Measurements from ENCODE around the gene RIC1.
"Not testable (repeated sequence)": the region's sequence is repeated elsewhere in the genome, so short reads cannot be mapped to it uniquely, and the experiment has no call there.

RIC1 gene

DNA sequence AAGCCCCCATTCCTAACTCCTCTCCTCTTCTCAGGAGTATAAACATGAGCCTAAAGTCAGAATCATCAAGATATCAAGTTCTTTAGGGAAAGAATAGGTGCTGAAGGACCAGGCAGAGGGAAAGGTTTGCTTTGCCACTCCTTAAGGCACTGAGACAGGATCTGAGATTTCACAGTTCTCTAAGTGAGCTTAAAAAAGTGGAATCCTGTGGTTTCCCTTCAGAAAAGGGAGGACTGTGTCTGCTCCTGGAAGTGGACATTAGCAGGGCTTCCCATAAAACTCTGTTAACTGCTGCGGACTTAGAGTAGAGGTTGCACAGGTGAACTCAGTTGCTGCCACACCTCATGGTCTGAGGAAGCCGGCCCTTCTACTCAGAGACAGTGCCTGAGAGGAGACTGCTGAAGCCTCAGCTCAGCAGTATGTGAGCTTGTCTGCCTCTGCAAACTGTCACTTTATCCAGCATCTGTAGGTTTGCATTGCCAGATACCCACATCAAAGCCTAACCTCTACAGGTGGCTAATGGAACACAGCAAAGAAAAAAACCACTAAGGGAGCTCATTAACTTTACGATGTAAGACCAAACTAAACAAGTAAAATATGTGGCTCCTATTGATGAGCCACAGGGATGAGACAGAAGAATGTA is 42.9 kb downstream of the RIC1 start:
- TF ChIP-seq, protein P1, sequence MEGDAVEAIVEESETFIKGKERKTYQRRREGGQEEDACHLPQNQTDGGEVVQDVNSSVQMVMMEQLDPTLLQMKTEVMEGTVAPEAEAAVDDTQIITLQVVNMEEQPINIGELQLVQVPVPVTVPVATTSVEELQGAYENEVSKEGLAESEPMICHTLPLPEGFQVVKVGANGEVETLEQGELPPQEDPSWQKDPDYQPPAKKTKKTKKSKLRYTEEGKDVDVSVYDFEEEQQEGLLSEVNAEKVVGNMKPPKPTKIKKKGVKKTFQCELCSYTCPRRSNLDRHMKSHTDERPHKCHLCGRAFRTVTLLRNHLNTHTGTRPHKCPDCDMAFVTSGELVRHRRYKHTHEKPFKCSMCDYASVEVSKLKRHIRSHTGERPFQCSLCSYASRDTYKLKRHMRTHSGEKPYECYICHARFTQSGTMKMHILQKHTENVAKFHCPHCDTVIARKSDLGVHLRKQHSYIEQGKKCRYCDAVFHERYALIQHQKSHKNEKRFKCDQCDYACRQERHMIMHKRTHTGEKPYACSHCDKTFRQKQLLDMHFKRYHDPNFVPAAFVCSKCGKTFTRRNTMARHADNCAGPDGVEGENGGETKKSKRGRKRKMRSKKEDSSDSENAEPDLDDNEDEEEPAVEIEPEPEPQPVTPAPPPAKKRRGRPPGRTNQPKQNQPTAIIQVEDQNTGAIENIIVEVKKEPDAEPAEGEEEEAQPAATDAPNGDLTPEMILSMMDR (conservative IDR thresholded peaks at IDR 0.05): no peak
- no peak for TF ChIP-seq ZFX (IDR thresholded peaks at IDR 0.05)
- no peak overlapping the region for H3K27ac ChIP-seq

DNA sequence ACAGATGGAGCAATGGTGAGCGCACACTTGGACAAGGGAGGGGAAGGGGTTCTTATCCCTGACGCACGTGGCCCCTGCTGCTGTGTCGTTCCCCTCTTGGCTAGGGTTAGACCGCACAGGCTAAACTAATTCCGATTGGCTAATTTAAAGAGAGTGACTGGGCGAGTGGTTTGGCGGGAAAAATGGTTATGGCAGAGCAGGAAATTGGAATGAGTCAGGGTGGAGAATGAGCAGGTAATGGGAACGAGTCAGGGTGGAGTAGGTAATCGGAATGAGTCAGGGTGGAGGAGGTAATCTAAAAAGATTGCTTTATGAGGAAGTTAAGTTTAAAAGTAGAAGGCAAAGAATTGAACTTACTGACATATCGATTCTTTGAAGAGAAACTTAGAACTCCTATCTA is 46.1 kb downstream of the RIC1 start:
- not testable (repeated sequence) for H3K27ac ChIP-seq

DNA sequence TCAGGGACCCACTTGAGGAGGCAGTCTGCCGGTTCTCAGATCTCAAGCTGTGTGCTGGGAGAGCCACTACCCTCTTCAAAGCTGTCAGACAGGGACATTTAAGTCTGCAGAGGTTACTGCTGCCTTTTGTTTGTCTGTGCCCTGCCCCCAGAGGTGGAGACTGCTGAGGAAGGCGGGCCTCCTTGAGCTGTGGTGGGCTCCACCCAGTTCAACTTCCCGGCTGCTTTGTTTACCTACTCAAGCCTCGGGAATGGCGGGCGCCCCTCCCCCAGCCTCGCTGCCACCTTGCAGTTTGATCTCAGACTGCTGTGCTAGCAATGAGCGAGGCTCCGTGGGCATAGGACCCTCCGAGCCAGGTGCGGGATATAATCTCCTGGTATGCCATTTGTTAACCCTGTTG is 54.7 kb downstream of the RIC1 start:
- not testable (repeated sequence) for H3K27ac ChIP-seq

DNA sequence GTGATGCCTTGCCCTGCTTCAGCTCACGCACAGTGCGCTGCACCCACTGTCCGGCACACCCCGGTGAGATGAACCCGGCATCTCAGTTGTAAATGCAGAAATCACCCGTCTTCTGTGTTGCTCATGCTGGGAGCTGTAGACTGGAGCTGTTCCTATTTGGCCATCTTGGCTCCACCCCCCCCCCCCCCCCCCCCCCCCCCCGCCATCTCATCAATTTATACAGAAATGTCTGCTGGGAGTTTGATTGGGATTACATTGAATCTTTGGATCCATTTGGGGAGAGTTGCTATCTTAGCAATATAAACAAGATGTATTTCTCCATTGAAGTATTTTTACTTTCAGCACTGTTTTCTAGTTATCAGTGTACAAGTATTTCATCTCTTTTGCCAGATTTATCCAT is 55.2 kb downstream of the RIC1 start:
- TF ChIP-seq, protein P1 (conservative IDR thresholded peaks at IDR 0.05): no peak
- TF ChIP-seq ZFX (IDR thresholded peaks at IDR 0.05): no peak
- H3K27ac ChIP-seq: no peak overlapping the region

DNA sequence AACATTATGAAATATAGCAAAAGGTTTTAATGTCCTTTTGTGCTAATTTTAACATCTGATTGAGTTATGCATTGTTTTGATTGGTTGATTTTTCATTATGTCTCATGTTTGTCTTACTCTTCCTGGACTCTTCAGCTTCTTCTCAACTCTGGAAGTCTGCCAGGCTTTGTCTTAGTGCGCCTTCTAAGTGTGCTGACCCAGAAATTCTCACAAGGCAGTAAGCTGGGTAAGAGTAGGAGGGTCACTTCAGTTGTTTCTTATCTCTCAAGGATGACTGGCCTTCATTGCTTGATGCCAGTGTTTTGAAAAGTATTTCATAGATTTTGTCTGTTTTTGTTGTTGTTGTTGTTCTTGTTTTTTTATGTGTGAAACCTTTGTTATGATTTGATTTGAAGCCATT is 59.2 kb downstream of the RIC1 start:
- no peak overlapping the region for H3K27ac ChIP-seq
- TF ChIP-seq, protein P1 (conservative IDR thresholded peaks at IDR 0.05): no peak
- TF ChIP-seq ZFX (IDR thresholded peaks at IDR 0.05): no peak

DNA sequence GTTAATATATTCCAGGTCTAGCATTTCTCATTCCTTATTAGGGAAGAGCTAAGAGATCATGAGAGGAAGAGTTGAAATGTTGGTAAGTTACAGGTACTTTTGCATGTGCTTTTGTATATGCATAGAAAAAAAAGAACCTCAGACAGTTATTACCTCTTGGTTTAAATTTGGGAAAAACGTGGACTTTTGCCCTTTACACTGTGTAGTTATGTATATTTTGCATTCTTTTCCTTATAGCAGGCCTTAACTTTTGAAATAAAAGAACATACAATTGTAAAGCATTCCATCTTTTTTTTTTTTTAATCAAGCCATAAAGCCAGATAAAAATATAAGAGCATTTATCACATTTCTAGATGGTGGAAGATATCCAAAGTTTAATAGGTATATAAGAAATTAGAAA is 61.4 kb downstream of the RIC1 start:
- TF ChIP-seq ZFX (IDR thresholded peaks at IDR 0.05): no peak
- TF ChIP-seq, protein P1 (conservative IDR thresholded peaks at IDR 0.05): no peak
- H3K27ac ChIP-seq: no peak overlapping the region

DNA sequence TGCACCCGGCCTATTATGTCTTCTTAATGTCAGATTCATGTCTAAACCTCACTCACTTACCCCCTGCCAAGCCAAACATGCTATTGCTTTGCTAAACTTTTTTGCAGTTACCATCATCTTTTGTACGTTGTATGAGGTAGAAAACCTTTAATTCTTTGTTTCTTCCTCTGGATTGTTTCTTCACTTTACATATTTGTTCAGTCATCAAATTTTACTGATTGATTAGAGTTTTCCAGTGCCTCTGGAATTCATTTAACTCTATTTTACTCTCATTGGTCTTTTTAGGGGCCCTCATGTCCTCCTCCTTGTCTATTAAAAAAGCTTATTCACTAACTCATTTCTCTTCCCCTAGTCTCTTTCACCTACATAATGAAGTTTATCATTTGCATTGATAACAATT is 67.0 kb downstream of the RIC1 start:
- no peak for TF ChIP-seq ZFX (IDR thresholded peaks at IDR 0.05)
- TF ChIP-seq, protein P1 (conservative IDR thresholded peaks at IDR 0.05): no peak
- H3K27ac ChIP-seq: no peak overlapping the region

DNA sequence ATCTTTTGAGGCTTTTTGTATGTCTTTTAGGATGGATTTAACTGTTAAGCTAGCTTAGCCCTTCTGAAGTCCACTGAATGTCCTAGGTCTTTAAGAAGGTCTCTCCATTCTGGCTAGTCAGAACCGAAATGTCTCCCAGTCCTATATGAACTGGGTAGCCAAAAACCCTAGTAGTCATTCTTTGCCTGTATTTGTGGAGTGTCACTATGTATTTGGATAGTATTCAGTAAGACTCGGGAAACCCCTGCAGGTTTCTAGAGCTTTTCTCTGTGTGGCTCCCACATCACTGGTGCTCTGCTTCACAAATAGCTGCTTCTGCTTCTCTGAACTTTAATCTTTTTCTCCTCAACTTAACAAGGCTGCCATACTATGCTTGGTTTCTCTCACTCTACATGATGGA is 68.0 kb downstream of the RIC1 start:
- H3K27ac ChIP-seq: no peak overlapping the region
- TF ChIP-seq ZFX (IDR thresholded peaks at IDR 0.05): no peak
- TF ChIP-seq, protein P1 (conservative IDR thresholded peaks at IDR 0.05): no peak
